ENCODE data around the gene UBQLN4.

UBQLN4 gene

DNA sequence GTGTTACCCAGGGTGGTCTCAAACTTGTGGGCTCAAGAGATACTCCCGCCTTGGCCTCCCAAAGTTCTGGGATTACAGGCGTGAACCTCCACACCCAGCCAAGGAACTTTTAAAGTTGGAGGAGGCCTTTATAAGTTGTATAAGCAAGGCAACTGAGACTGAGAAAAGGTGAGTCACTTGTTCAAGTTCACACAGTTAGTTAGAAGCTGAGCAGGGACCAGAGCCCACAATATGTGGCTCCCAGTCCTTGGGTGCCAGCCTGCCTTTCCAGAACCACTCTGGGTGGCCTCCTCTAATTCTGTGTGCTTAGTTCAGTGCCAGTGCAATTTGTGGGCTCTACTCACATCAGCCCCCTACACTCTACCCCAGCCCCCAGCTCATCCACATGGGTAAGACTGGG lies 11.0 kb upstream of the UBQLN4 start:
- TF ChIP-seq, protein P1, sequence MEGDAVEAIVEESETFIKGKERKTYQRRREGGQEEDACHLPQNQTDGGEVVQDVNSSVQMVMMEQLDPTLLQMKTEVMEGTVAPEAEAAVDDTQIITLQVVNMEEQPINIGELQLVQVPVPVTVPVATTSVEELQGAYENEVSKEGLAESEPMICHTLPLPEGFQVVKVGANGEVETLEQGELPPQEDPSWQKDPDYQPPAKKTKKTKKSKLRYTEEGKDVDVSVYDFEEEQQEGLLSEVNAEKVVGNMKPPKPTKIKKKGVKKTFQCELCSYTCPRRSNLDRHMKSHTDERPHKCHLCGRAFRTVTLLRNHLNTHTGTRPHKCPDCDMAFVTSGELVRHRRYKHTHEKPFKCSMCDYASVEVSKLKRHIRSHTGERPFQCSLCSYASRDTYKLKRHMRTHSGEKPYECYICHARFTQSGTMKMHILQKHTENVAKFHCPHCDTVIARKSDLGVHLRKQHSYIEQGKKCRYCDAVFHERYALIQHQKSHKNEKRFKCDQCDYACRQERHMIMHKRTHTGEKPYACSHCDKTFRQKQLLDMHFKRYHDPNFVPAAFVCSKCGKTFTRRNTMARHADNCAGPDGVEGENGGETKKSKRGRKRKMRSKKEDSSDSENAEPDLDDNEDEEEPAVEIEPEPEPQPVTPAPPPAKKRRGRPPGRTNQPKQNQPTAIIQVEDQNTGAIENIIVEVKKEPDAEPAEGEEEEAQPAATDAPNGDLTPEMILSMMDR (IDR thresholded peaks at IDR 0.05; ENCODE audit: insufficient read depth, low read length, poor library complexity, severe bottlenecking): no peak
- no peaks in the 10 kb centered on the region for H3K27me3 ChIP-seq (replicated peaks; ENCODE audit: control insufficient read depth, insufficient read depth, low read length)
- no peaks in the 10 kb centered on the region for H3K36me3 ChIP-seq (ENCODE audit: control insufficient read depth, insufficient read depth, low read length)
- DNase-seq (ENCODE audit: extremely low read depth, insufficient read length): no peak
- H3K4me3 ChIP-seq (replicated peaks; ENCODE audit: low read depth, low read length): no peak overlapping the region

DNA sequence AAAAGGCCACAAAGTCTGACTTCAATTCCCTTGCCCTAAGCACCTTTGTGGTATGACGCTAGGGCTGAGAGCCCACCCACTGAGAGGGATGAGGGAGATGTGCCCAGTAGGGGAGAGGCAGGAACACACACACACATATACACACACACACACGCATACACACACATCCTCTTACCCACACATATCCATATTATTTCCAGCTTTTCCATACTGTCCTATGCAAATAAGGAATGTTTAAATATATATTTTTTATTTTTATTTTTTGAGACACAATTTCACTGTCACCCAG lies 10.3 kb upstream of the UBQLN4 start:
- no peak for DNase-seq (ENCODE audit: extremely low read depth, insufficient read length)
- H3K27me3 ChIP-seq (replicated peaks; ENCODE audit: control insufficient read depth, insufficient read depth, low read length): no peaks in the 10 kb centered on the region
- TF ChIP-seq, protein P1 (IDR thresholded peaks at IDR 0.05; ENCODE audit: insufficient read depth, low read length, poor library complexity, severe bottlenecking): no peak

DNA sequence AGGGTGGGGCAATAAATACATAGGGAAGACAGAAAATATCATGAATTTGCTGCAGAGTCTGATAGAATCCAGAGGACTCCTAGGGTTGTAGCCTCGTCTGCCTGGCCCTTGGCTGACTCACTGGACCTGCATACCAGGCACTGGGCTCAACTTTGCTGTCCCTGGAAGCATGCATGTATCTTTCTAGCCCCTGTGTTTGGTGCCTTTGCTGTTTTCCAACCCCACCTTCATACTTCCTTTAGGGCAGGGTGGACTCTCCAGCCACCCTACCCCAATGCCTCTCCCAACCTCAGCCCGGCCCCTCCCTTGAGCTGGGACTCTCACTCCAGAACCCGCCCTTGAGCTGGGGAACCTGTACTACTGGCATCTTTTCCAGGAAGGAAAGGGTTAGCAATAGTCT lies 8.6 kb upstream of the UBQLN4 start:
- DNase-seq (ENCODE audit: extremely low read depth, insufficient read length): no peak
- Histone ChIP-seq H3K27me3 (replicated peaks; ENCODE audit: control insufficient read depth, insufficient read depth, low read length) (no peaks in the 10 kb centered on the region), H3K36me3 (ENCODE audit: control insufficient read depth, insufficient read depth, low read length) (peaks cover 2% of the 10 kb centered on the region), H3K4me3 (replicated peaks; ENCODE audit: low read depth, low read length) (no peak overlapping the region)
- TF ChIP-seq, protein P1 (IDR thresholded peaks at IDR 0.05; ENCODE audit: insufficient read depth, low read length, poor library complexity, severe bottlenecking): no peak

More for the DNA sequence above, 10.3 kb upstream of the UBQLN4 start:
- H3K36me3 ChIP-seq (ENCODE audit: control insufficient read depth, insufficient read depth, low read length): no peaks in the 10 kb centered on the region; the same call in none of the 2 replicates
- no peak overlapping the region for H3K4me3 ChIP-seq (replicated peaks; ENCODE audit: low read depth, low read length)

DNA sequence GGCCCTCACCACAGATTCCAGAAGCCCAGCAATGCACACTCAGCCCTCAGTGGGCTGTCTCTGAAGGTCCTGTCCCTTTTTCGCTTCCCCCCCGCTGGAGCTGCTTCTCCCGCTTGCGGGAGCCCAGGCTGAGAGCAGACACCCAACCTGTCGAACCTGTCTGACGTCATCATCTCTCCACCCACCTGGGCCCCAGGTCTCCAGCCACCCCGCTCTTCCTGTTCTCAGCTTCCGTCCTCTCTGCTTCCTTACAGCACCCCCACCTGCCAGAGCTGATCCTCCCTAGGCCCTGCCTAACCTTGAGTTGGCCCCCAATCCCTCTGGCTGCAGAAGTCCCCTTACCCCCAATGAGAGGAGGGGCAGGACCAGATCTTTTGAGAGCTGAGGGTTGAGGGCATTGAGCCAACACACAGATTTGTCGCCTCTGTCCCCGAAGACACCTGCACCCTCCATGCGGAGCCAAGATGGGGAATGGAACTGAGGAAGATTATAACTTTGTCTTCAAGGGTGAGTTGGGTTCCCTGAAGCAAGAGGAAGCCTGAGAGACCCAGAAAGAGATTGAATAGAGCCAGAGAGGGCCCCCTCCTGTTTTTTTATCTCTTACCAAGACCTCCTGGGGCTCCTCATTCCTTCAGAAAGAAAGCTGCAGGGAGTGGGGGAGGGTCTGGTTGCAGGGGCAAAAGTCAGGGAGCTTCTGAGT lies 7.5 kb upstream of the UBQLN4 start, which contains the start of gene RAB25:
Gene RAB25 (plus strand): TSS at position 224 of the 700 bp plus-strand sequence. CDS start 241 bp downstream, at position 465.
- H3K4me3 ChIP-seq (replicated peaks; ENCODE audit: low read depth, low read length): no peak within 1 kb of the TSS
- no peak for DNase-seq (ENCODE audit: extremely low read depth, insufficient read length)
- H3K36me3 ChIP-seq (ENCODE audit: control insufficient read depth, insufficient read depth, low read length): peaks cover 2% of the 10 kb centered on the region
- TF ChIP-seq, protein P1 (IDR thresholded peaks at IDR 0.05; ENCODE audit: insufficient read depth, low read length, poor library complexity, severe bottlenecking): no peak
- H3K27me3 ChIP-seq (replicated peaks; ENCODE audit: control insufficient read depth, insufficient read depth, low read length): no peaks in the 10 kb centered on the region

DNA sequence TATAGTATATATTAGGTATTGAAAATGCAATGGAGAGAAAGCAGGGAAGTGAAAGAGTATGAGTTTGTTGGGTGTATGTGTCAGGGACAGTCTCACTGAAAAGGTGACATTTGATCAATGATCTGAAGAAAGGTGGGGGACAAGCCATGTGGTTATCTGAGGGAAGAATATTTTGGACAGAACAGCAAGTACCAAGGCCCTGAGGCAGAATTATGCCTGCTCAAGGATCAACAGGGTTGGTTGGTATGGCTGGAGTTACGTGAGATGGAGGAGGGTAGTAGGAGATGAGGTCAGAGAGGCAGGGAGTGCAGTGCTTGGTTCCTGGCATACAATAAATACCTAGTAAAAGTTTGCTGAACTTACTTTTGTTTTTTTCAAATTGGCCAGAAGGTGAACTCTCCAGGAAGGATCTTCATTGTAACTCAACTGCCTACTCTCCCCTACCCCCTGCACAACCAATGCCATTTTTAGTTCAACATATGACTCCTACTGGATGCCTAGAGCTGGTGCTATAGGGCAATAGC lies 2.8 kb upstream of the UBQLN4 start:
- TF ChIP-seq, protein P1 (IDR thresholded peaks at IDR 0.05; ENCODE audit: insufficient read depth, low read length, poor library complexity, severe bottlenecking): no peak
- Histone ChIP-seq H3K4me3 (replicated peaks; ENCODE audit: low read depth, low read length) (no peak overlapping the region), H3K27me3 (replicated peaks; ENCODE audit: control insufficient read depth, insufficient read depth, low read length) (no peaks in the 10 kb centered on the region), H3K36me3 (ENCODE audit: control insufficient read depth, insufficient read depth, low read length) (peaks cover 2% of the 10 kb centered on the region)
- no peak for DNase-seq (ENCODE audit: extremely low read depth, insufficient read length)

All from GM06990 (cell line).